GM19455 (cell line): ENCODE measurements around the gene BTBD7.
"Not testable (repeated sequence)": the region's sequence is repeated elsewhere in the genome, so short reads cannot be mapped to it uniquely, and the experiment has no call there.

ENCODE experiments used
- ATAC-seq: cut with Tn5 transposase; IDR thresholded peaks from one replicate; pipeline ENCODE4 v1.9.1; 2021; ENCODE audit not compliant: unreplicated experiment

BTBD7 gene

GRCh38 chr14:93266127-93266526 lies 66.7 kb downstream of the BTBD7 start:
- ATAC-seq = no peak

GRCh38 chr14:93263416-93263815 lies 69.4 kb downstream of the BTBD7 start:
- no peak for ATAC-seq

- ATAC-seq = no peak
These were observed 70.4 kb downstream of the BTBD7 start for GRCh38 chr14:93262446-93262845.

GRCh38 chr14:93249128-93249831 lies 83.6 kb downstream of the BTBD7 start:
- no peak for ATAC-seq

GRCh38 chr14:93246534-93246933 lies 86.3 kb downstream of the BTBD7 start:
- ATAC-seq = no peak

GRCh38 chr14:93245764-93246420 lies 86.9 kb downstream of the BTBD7 start:
- no peak for ATAC-seq

GRCh38 chr14:93240678-93241000 lies 92.2 kb downstream of the BTBD7 start:
- no peak for ATAC-seq

- no peak for ATAC-seq
These were observed 92.8 kb downstream of the BTBD7 start for GRCh38 chr14:93239869-93240677.

GRCh38 chr14:93234798-93235197 lies 98.0 kb downstream of the BTBD7 start:
- no peak for ATAC-seq

GRCh38 chr14:93233078-93233477 lies 99.8 kb downstream of the BTBD7 start:
- ATAC-seq = not testable (repeated sequence)

GRCh38 chr14:93232159-93232558 lies 100.7 kb downstream of the BTBD7 start:
- ATAC-seq = no peak

GRCh38 chr14:93231129-93231979 lies 101.5 kb downstream of the BTBD7 start:
- no peak for ATAC-seq

GRCh38 chr14:93230539-93230938 lies 102.3 kb downstream of the BTBD7 start:
- no peak for ATAC-seq

GRCh38 chr14:93228550-93228949 lies 104.3 kb downstream of the BTBD7 start:
- ATAC-seq = no peak

- ATAC-seq = no peak
These were observed 109.3 kb downstream of the BTBD7 start for GRCh38 chr14:93223565-93223964.

- no peak for ATAC-seq
These were observed 112.3 kb downstream of the BTBD7 start for GRCh38 chr14:93220509-93220908.

- ATAC-seq = no peak
These were observed 113.6 kb downstream of the BTBD7 start for GRCh38 chr14:93219103-93219726.

- ATAC-seq = no peak
These were observed 118.2 kb downstream of the BTBD7 start for GRCh38 chr14:93214598-93214997.

- ATAC-seq = peak; percentile 63
These were observed 120.4 kb downstream of the BTBD7 start for GRCh38 chr14:93212432-93212831.

- peak; percentile 42 for ATAC-seq
These were observed 125.1 kb downstream of the BTBD7 start for GRCh38 chr14:93207468-93208308.
